SK-MEL-5 (cell line): ENCODE measurements around the gene SMIM11. TPM values are rescaled to one million over a fixed set of nuclear protein-coding genes. Genes with fewer than 3 reads are reported as not detected.
"Not testable (repeated sequence)": the region's sequence is repeated elsewhere in the genome, so short reads cannot be mapped to it uniquely, and the experiment has no call there.

ENCODE experiments used
- DNase-seq: peaks from one replicate; pipeline ENCODE4 v3.0.0-alpha.2; 2016; ENCODE audit warnings: low read depth, low spot score
- in situ Hi-C: cut with HindIII; loops from 2 replicates; pipeline ENCODE4 v1.10.0; 2016; ENCODE audit warnings: low sequenced_read_pairs, high pct_unique_total_duplicates, low pct_unique_long_range_greater_than_20kb
- total RNA-seq: library from RNA; depleted of rRNA; stranded (reverse); fragments of >200 nt; shearing (Covaris generic); gene quantifications from 2 replicates; pipeline ENCODE4 v1.2.3, GENCODE V29; 2014

SMIM11 gene
- total RNA-seq, 1 experiment from 2014 or later, result 7.8 TPM

DNA sequence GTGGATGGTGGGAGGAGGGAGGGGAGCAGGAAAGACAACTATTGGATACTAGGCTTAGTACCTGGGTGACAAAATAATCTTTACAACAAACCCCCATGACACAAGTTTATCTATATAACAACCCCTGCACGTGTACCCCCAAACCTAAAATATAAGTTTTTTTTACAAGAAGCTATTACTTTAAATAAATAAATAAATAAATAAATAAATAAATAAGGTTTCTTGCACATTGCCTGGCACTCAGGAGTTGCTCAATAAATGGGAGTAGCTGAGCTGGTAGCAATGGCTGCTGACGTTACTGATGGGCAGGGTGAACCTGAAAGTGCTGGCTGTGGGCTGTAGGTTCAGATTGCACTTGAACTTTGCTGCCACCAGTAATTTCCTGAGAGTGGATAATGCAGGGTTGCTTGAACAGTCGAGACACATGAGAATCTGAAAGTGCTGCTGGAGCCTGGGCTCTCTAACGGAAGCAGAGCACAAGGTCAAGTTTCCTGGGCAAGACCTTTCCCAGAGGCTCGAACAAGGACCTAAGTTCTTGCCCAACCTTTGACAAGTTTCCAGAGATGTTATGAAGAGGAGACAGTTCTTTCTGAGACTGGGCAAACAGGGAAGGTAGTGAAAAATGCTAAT is 26.3 kb upstream of the SMIM11 start:
- in situ Hi-C loops, result no loop called here
- no peak for DNase-seq

DNA sequence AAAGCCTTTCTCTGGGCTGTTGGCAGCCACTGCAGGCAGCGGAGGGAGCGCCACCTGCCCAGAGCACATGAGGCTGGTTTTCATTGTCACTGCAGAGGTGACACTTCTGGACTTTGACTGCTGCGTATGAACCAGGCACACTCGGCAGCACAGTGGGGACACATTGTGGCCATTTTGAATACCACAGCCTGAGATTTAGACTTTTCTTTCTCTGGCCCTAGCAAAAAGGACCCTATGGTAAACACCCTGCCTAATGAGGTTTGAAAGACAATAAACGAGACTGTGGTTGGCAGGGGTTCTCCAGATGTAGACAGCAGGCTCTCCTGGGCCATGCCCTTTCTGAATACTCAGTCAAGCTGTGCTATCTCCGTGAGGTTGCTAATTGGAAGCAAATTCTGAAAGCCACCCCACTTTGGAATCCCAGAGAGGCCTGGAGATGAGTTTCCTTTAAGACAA is 23.5 kb upstream of the SMIM11 start:
- in situ Hi-C loops, result no loop called here
- peak; percentile 30 for DNase-seq

GRCh38 chr21:34352556-34352955 is 22.8 kb upstream of the SMIM11 start:
- DNase-seq, result no peak
- in situ Hi-C loops, result no loop called here

GRCh38 chr21:34353182-34353581 is 22.1 kb upstream of the SMIM11 start:
- in situ Hi-C loops, result no loop called here

DNA sequence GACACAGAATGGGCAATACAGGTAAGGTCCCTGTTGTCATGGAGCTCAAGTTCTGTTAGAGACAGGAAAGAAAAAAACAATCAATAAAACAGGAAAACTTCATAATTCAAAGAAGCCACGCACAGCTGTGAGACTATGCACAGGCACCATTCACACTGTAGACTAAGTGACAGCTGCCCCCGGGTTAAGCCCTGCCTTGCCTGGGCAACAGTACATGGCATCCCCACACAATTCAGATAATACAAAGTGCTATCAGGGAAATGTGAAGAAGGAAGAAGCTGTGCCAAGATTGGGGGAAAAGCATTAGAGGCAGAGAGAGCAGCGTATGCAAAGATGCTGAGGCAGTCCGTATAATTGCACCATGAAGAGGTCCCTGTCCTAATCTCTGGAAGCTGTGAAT is 20.5 kb upstream of the SMIM11 start:
- in situ Hi-C loops, result no loop called here
- no peak for DNase-seq

More at GRCh38 chr21:34353182-34353581, 22.1 kb upstream of the SMIM11 start:
- no peak for DNase-seq

GRCh38 chr21:34355570-34355969 is 19.7 kb upstream of the SMIM11 start:
- in situ Hi-C loops, result no loop called here
- no peak for DNase-seq

- no peak for DNase-seq
- in situ Hi-C loops, result no loop called here
Measured at GRCh38 chr21:34357889-34358288, 17.4 kb upstream of the SMIM11 start.

DNA sequence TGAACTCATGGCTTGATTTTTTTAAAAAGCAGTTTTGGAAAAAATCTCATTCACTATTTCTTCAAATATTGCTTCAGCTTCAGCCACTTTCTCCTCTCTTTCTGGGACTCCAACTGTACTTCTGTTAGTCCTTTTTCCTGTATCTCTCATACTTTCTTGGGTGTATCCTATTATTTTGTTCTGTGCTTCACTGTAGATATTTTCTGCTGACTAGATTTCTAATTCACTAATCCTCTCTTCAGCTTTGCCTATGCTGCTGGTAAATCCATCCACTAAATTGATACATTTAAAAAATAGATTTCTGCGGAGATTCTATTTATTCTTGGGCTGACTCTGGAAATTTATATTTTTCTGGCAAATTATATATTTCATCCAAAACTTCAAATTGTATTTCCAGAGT is 16.4 kb upstream of the SMIM11 start:
- in situ Hi-C loops, result no loop called here
- no peak for DNase-seq

DNA sequence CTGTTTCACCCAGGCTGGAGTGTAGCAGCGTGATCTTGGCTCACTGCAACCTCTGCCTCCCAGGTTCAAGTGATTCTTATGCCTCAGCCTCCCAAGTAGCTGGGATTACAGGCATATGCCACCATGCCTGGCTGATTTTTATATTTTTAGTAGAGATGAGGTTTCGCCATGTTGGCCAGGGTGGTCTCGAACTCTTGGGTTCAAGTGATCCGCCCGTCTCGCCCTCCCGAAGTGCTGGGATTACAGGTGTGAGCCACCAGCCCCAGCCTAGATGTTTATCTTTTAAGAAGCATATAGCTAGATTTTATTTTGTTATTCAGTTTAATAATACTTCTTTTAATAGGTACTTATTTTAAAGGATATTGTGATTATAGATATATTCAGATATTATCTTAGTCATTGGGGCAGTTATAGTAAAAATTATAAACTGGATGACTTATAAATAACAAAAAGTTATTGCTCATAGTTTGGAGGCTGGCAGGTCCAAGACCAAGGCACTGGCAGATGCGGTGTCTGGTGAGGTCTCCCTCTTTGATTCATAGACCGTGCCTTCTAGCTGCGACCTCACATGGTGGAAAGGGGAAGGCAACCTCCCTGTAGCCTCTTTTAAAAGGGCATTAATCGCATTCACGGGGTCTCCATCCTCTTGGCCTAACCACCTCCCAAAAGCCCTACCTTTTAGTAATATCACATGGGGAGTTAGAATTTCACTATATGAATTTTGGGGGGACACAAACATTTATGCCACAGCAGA is 14.6 kb upstream of the SMIM11 start:
- DNase-seq, result peak; percentile 37
- in situ Hi-C loops, result no loop called here

DNA sequence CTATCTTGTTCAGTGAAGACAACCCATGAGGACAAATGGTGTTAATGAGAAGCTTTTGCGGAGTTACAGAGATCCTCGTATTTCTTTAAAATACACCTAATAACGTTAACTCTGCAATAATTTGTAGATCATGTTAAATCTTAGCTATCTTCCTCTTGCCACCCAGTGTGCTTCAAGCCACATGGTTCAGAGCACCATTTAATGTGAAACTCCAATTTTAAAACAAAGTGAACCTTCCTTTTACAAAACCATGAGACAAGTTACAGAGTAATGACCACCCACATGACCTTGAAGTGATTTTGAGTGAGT is 13.2 kb upstream of the SMIM11 start:
- in situ Hi-C loops, result no loop called here

GRCh38 chr21:34362670-34363069 is 12.6 kb upstream of the SMIM11 start:
- no peak for DNase-seq
- in situ Hi-C loops, result no loop called here

More for the DNA sequence above, 13.2 kb upstream of the SMIM11 start:
- no peak for DNase-seq

DNA sequence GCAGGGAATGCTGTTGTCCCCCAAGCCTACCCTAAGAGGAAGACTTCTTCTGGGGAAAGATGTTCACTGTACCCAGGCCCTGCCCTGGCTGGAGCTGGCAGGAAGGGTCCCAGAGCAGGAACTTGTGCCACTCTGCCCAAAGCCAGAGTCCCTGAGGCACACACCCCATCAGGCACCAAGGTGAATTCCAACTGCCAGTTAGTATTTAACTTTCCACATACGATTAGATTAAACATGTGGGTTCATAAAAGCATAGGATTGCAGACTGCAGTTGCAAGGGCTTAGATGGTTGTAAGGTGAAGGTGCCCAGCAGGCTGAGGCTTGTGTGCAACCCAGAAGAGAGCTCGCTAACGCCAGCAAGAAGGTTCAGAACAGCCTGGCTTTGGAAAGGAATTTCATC is 11.6 kb upstream of the SMIM11 start, which contains the start of gene KCNE2:
TSS of gene KCNE2 (plus strand) at position 274 of the 400 bp plus-strand sequence. CDS start 6,473 bp downstream, outside the sequence.
- in situ Hi-C loops, result no loop called here
- no peak for DNase-seq

- in situ Hi-C loops, result no loop called here
- DNase-seq, result no peak
Measured at GRCh38 chr21:34364921-34365320, 10.4 kb upstream of the SMIM11 start.

DNA sequence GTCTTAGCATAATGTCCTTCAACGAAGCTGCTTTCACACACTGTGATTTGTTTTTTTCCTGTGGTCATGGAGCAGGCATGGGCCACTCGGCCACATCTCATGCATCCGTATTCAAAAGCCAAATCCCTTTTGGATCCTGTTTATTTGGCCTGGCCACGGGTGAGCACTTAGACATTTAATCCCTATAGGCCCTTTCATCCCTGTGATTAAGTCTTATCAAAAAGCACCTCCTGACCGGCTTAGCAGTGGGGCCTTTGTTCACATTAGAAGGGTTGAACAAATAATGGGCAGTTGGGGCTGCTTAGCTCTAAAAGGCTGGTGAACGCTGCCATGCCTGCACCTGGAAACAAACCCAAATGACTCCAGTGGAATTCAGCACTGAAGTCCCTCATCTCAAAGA is 9.5 kb upstream of the SMIM11 start:
- DNase-seq, result no peak
- in situ Hi-C loops, result no loop called here

DNA sequence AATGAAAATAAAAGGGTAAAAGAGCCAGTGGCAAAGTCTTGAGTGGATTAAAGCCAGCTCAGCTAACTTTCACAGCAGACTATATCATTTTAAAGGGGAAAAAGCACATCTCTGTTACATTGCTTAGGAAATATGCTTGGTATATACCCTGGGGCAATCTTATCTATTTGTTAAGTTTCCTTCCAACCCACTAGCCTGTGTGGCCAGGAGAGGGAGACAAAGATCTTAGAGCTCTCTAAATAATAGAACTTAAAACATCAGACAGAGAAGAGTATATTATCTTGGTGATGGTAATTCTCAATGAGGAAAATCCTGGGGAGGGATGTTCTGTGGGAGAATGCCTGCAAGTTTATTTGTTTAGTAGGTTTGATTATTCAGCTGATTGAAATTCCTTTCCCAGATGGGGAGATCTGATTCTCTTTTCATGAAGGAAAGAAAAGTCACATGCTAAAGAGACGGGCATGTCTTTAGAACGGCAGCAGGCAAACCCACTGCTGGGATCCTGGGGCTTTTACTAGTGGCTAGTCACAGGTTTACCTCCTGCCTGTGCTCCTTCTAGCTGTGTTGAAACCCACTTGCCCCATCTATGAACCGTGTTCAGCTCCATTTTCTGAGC is 7.9 kb upstream of the SMIM11 start:
- DNase-seq, result peak; percentile 88
- in situ Hi-C loops, result no loop called here

GRCh38 chr21:34369741-34370140 is 5.6 kb upstream of the SMIM11 start:
- in situ Hi-C loops, result no loop called here

GRCh38 chr21:34372321-34372720 is 3.0 kb upstream of the SMIM11 start:
- in situ Hi-C loops, result no loop called here
- DNase-seq, result no peak

More at GRCh38 chr21:34369741-34370140, 5.6 kb upstream of the SMIM11 start:
- peak; percentile 9 for DNase-seq

DNA sequence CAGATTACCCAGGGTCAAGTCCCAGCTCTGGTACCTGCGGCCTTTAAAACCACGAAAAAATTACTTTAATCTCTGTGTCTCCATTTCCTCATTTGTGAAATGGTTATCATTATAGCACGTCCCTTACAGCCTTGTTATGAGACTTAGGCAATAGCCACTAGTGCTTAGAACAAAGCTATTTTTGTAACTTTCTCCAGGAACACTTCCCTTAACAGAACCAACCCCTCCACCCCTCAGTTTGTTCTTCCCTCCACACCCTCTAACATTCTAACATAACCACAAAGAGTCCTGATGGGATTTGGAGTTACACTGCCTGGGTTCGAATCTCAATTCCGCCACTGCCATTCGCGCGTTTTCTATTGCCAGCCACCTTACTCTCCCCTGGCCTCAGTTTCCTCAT is 845 bp upstream of the SMIM11 start:
- DNase-seq, in situ Hi-C loops: not testable (repeated sequence)

GRCh38 chr21:34375619-34375972 is 289 bp downstream of the SMIM11 start:
- DNase-seq, in situ Hi-C loops: not testable (repeated sequence)
